NOMO-1 treated with dmso at 0.1 percent for 144 hours (cell line): ENCODE results near the gene TRAF3IP1.
"Not testable (repeated sequence)": the region's sequence is repeated elsewhere in the genome, so short reads cannot be mapped to it uniquely, and the experiment has no call there.

ENCODE experiments used
- DNase-seq: peaks from one replicate; lab custom pipeline; 2025; ENCODE audit not compliant: unreplicated experiment; lab: John Stamatoyannopoulos, UW

Gene TRAF3IP1

GRCh38 chr2:238338710-238339394, 18.5 kb downstream of the TRAF3IP1 start:
- no peak for DNase-seq

GRCh38 chr2:238339395-238339780, 19.1 kb downstream of the TRAF3IP1 start:
- DNase-seq, result no peak

- DNase-seq, result no peak
Measured at GRCh38 chr2:238339814-238340213, 19.5 kb downstream of the TRAF3IP1 start.

GRCh38 chr2:238341536-238341935, 21.2 kb downstream of the TRAF3IP1 start:
- no peak for DNase-seq

- DNase-seq, result no peak
Measured at GRCh38 chr2:238344035-238344434, 23.7 kb downstream of the TRAF3IP1 start.

- DNase-seq, result no peak
Measured at GRCh38 chr2:238344517-238344916, 24.2 kb downstream of the TRAF3IP1 start.

- DNase-seq, result no peak
Measured at GRCh38 chr2:238345297-238345968, 25.1 kb downstream of the TRAF3IP1 start.

- no peak for DNase-seq
Measured at GRCh38 chr2:238346544-238346943, 26.2 kb downstream of the TRAF3IP1 start.

- no peak for DNase-seq
Measured at GRCh38 chr2:238350150-238350897, 30.0 kb downstream of the TRAF3IP1 start.

GRCh38 chr2:238351315-238351714, 31.0 kb downstream of the TRAF3IP1 start:
- no peak for DNase-seq

- no peak for DNase-seq
Measured at GRCh38 chr2:238352361-238352760, 32.0 kb downstream of the TRAF3IP1 start.

GRCh38 chr2:238358769-238359168, 38.5 kb downstream of the TRAF3IP1 start:
- no peak for DNase-seq

GRCh38 chr2:238359403-238359802, 39.1 kb downstream of the TRAF3IP1 start:
- no peak for DNase-seq

GRCh38 chr2:238361877-238362276, 41.6 kb downstream of the TRAF3IP1 start:
- no peak for DNase-seq

GRCh38 chr2:238362626-238363025, 42.3 kb downstream of the TRAF3IP1 start:
- DNase-seq, result no peak

- DNase-seq, result no peak
Measured at GRCh38 chr2:238369591-238370040, 49.3 kb downstream of the TRAF3IP1 start.

GRCh38 chr2:238370094-238370822, 49.9 kb downstream of the TRAF3IP1 start:
- no peak for DNase-seq

- peak; percentile 25 for DNase-seq
Measured at GRCh38 chr2:238370823-238371372, 50.6 kb downstream of the TRAF3IP1 start.

GRCh38 chr2:238372277-238372676, 52.0 kb downstream of the TRAF3IP1 start:
- DNase-seq, result not testable (repeated sequence)

- peak; percentile 36 for DNase-seq
Measured at GRCh38 chr2:238376884-238377391, 56.6 kb downstream of the TRAF3IP1 start.
